ENCODE results near the gene SCN5A.

SCN5A gene

GRCh38 chr3:38630606-38631005 is 18.9 kb downstream of the SCN5A start:
- DNase-seq (ENCODE audit: insufficient read length, low spot score) (no peak), FAIRE-seq (no peak)
- TF ChIP-seq SPI1 (IDR thresholded peaks at IDR 0.05; ENCODE audit: low read depth, low read length) (no peak), PAX5 (IDR thresholded peaks at IDR 0.05; ENCODE audit: insufficient read depth, low read length, severe bottlenecking) (no peak), POLR2A (IDR thresholded peaks at IDR 0.05; ENCODE audit: low read depth, low read length) (no peak), POU2F2 (IDR thresholded peaks at IDR 0.05; ENCODE audit: low read depth, low read length) (no peak), POLR2AphosphoS5 (IDR thresholded peaks at IDR 0.05; ENCODE audit: low read depth, low read length) (no peak), TAF1 (IDR thresholded peaks at IDR 0.05; ENCODE audit: low read depth, low read length) (no peak)

DNA sequence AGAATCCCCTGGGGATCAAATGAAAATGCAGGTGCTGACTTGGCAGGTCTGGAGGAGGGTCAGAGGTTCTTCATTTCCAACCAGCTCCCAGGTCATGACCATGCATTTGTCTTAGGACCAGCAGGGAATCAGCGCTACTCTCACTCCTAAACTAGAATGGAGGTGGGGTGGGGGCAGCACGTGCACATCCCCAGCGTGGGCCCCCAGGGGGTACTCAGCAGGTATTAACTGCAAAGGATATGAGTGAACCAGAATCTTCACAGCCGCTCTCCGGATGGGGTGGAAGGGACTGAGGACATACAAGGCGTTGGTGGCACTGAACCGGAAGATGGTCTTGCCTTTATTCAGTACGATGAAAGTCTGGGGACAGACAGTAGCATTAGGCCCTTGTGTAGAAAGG is 19.4 kb downstream of the SCN5A start:
- FAIRE-seq (no peak), DNase-seq (ENCODE audit: insufficient read length, low spot score) (no peak)
- TF ChIP-seq TAF1 (IDR thresholded peaks at IDR 0.05; ENCODE audit: low read depth, low read length) (no peak), SPI1 (IDR thresholded peaks at IDR 0.05; ENCODE audit: low read depth, low read length) (no peak), POLR2AphosphoS5 (IDR thresholded peaks at IDR 0.05; ENCODE audit: low read depth, low read length) (no peak), POLR2A (IDR thresholded peaks at IDR 0.05; ENCODE audit: low read depth, low read length) (no peak), POU2F2 (IDR thresholded peaks at IDR 0.05; ENCODE audit: low read depth, low read length) (no peak), PAX5 (IDR thresholded peaks at IDR 0.05; ENCODE audit: insufficient read depth, low read length, severe bottlenecking) (no peak)

- DNase-seq (ENCODE audit: insufficient read length, low spot score): no peak
- no peak for FAIRE-seq
- no peak for TF ChIP-seq SPI1 (IDR thresholded peaks at IDR 0.05; ENCODE audit: low read depth, low read length)
- TF ChIP-seq POU2F2 (IDR thresholded peaks at IDR 0.05; ENCODE audit: low read depth, low read length): no peak
Measured at GRCh38 chr3:38628835-38629234, 20.7 kb downstream of the SCN5A start.

GRCh38 chr3:38627956-38628355 is 21.5 kb downstream of the SCN5A start:
- peak; percentile 55 for DNase-seq (ENCODE audit: insufficient read length, low spot score)
- TF ChIP-seq PAX5 (IDR thresholded peaks at IDR 0.05; ENCODE audit: insufficient read depth, low read length, severe bottlenecking) (no peak), SPI1 (IDR thresholded peaks at IDR 0.05; ENCODE audit: low read depth, low read length) (no peak), POLR2A (IDR thresholded peaks at IDR 0.05; ENCODE audit: low read depth, low read length) (no peak)
- no peak for FAIRE-seq

DNA sequence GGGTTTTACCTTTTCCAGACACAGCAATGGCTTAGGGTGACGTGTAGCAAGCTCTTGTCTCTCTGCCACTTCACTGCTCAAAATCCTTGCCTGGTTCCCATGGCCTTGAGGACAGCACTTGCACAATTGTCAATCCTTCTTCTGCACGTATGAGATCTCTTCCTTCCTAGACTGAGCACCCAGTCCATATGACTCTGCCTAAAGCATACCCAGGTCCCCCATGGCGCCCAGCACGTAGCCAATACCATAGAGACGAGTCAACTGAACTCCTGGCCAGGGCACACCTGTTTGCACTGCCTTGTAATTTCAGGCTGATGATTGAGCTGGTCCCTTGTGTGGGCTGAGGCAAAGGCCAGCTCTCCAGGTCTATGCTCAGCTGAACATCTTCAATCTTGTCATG is 23.3 kb downstream of the SCN5A start:
- no peak for DNase-seq (ENCODE audit: insufficient read length, low spot score)
- no peak for TF ChIP-seq SPI1 (IDR thresholded peaks at IDR 0.05; ENCODE audit: low read depth, low read length)
- no peak for TF ChIP-seq POU2F2 (IDR thresholded peaks at IDR 0.05; ENCODE audit: low read depth, low read length)
- TF ChIP-seq POLR2AphosphoS5 (IDR thresholded peaks at IDR 0.05; ENCODE audit: low read depth, low read length): no peak
- no peak for TF ChIP-seq POLR2A (IDR thresholded peaks at IDR 0.05; ENCODE audit: low read depth, low read length)
- no peak for TF ChIP-seq PAX5 (IDR thresholded peaks at IDR 0.05; ENCODE audit: insufficient read depth, low read length, severe bottlenecking)
- no peak for TF ChIP-seq TAF1 (IDR thresholded peaks at IDR 0.05; ENCODE audit: low read depth, low read length)
- FAIRE-seq: no peak

DNA sequence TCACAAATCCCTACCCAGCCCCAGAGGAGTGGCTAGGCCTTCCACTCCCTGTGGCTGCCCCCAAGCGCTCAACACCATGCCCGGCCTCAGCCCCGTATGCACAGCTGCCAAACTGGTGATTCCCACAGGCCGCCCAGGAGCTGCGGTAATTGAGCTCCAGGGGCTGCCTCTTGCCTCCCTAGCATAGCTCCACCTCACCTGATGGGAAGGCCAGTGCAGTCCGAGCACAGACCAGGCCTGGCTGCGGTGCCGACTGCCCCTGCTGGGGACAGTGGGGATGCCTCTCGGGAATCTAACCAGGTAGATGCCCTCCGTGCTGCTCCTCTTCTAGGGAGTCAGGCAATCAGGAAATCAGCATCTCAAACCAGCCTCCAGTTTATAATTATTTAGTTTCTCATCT is 25.9 kb downstream of the SCN5A start:
- FAIRE-seq (no peak), DNase-seq (ENCODE audit: insufficient read length, low spot score) (no peak)
- no peak for TF ChIP-seq TAF1 (IDR thresholded peaks at IDR 0.05; ENCODE audit: low read depth, low read length)
- no peak for TF ChIP-seq PAX5 (IDR thresholded peaks at IDR 0.05; ENCODE audit: insufficient read depth, low read length, severe bottlenecking)
- TF ChIP-seq SPI1 (IDR thresholded peaks at IDR 0.05; ENCODE audit: low read depth, low read length): no peak
- TF ChIP-seq POLR2AphosphoS5 (IDR thresholded peaks at IDR 0.05; ENCODE audit: low read depth, low read length): no peak
- TF ChIP-seq POU2F2 (IDR thresholded peaks at IDR 0.05; ENCODE audit: low read depth, low read length): no peak
- no peak for TF ChIP-seq POLR2A (IDR thresholded peaks at IDR 0.05; ENCODE audit: low read depth, low read length)

GRCh38 chr3:38622336-38622735 is 27.2 kb downstream of the SCN5A start:
- no peak for DNase-seq (ENCODE audit: insufficient read length, low spot score)
- TF ChIP-seq SPI1 (IDR thresholded peaks at IDR 0.05; ENCODE audit: low read depth, low read length) (no peak), POLR2A (IDR thresholded peaks at IDR 0.05; ENCODE audit: low read depth, low read length) (no peak), PAX5 (IDR thresholded peaks at IDR 0.05; ENCODE audit: insufficient read depth, low read length, severe bottlenecking) (no peak), POLR2AphosphoS5 (IDR thresholded peaks at IDR 0.05; ENCODE audit: low read depth, low read length) (no peak), TAF1 (IDR thresholded peaks at IDR 0.05; ENCODE audit: low read depth, low read length) (no peak), POU2F2 (IDR thresholded peaks at IDR 0.05; ENCODE audit: low read depth, low read length) (no peak)
- no peak for FAIRE-seq

GRCh38 chr3:38620236-38620635 is 29.3 kb downstream of the SCN5A start:
- DNase-seq (ENCODE audit: insufficient read length, low spot score): no peak
- TF ChIP-seq TAF1 (IDR thresholded peaks at IDR 0.05; ENCODE audit: low read depth, low read length): no peak
- no peak for TF ChIP-seq SPI1 (IDR thresholded peaks at IDR 0.05; ENCODE audit: low read depth, low read length)
- no peak for TF ChIP-seq PAX5 (IDR thresholded peaks at IDR 0.05; ENCODE audit: insufficient read depth, low read length, severe bottlenecking)
- no peak for TF ChIP-seq POLR2AphosphoS5 (IDR thresholded peaks at IDR 0.05; ENCODE audit: low read depth, low read length)
- no peak for TF ChIP-seq POLR2A (IDR thresholded peaks at IDR 0.05; ENCODE audit: low read depth, low read length)
- no peak for TF ChIP-seq POU2F2 (IDR thresholded peaks at IDR 0.05; ENCODE audit: low read depth, low read length)
- no peak for FAIRE-seq

DNA sequence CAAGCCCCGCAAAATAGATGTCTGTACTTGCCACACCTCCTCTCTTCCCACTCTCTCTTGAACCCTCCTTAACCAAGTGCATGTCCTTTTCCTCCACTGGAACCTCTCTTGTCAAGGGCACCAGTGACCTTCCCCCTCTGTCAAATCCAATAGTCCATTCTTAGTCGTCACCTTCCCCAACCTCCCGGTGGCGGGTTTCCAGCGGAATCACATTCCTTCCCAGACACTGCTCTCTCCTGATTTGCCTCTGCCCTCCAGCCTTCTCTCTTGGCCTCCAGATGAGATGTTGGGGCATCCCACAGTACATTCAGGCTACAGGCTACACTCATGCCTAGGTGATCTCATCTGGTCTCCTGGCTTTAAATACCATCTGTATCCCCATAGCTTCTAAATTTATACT is 31.1 kb downstream of the SCN5A start:
- DNase-seq (ENCODE audit: insufficient read length, low spot score) (no peak), FAIRE-seq (no peak)
- TF ChIP-seq TAF1 (IDR thresholded peaks at IDR 0.05; ENCODE audit: low read depth, low read length) (no peak), SPI1 (IDR thresholded peaks at IDR 0.05; ENCODE audit: low read depth, low read length) (no peak), POLR2AphosphoS5 (IDR thresholded peaks at IDR 0.05; ENCODE audit: low read depth, low read length) (no peak), POU2F2 (IDR thresholded peaks at IDR 0.05; ENCODE audit: low read depth, low read length) (no peak), POLR2A (IDR thresholded peaks at IDR 0.05; ENCODE audit: low read depth, low read length) (no peak), PAX5 (IDR thresholded peaks at IDR 0.05; ENCODE audit: insufficient read depth, low read length, severe bottlenecking) (no peak)

DNA sequence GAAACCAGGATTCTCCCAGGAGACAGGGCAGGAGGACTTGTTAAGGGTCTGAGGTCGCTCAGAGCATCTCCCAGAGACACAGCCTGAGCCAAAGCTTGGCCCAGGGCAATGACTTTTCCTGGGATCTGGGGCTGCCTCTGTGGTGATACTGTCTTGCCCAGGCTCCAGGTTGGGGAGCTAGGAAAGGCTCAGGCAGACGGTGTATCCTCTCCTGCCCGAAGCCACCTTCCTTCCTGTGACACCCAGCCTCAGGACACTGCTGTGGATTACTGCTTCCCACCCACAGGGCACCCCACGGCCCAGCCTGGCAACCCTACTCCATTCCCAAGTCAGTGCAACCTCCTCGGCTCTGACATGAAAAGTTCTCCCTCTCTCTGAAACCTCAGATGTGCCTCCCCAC is 31.9 kb downstream of the SCN5A start:
- FAIRE-seq: no peak

More for the DNA sequence above, 31.9 kb downstream of the SCN5A start:
- no peak for TF ChIP-seq POLR2AphosphoS5 (IDR thresholded peaks at IDR 0.05; ENCODE audit: low read depth, low read length)
- no peak for TF ChIP-seq PAX5 (IDR thresholded peaks at IDR 0.05; ENCODE audit: insufficient read depth, low read length, severe bottlenecking)
- TF ChIP-seq POU2F2 (IDR thresholded peaks at IDR 0.05; ENCODE audit: low read depth, low read length): no peak
- TF ChIP-seq TAF1 (IDR thresholded peaks at IDR 0.05; ENCODE audit: low read depth, low read length): no peak
- TF ChIP-seq POLR2A (IDR thresholded peaks at IDR 0.05; ENCODE audit: low read depth, low read length): no peak
- no peak for TF ChIP-seq SPI1 (IDR thresholded peaks at IDR 0.05; ENCODE audit: low read depth, low read length)
- no peak for DNase-seq (ENCODE audit: insufficient read length, low spot score)

Measured in GM12891 (cell line).